Neural progenitor cell (in vitro differentiated cells): ENCODE results near the gene CPD. TPM values are rescaled to one million over a fixed set of nuclear protein-coding genes. Genes with fewer than 3 reads are reported as not detected.
"Not testable (repeated sequence)": the region's sequence is repeated elsewhere in the genome, so short reads cannot be mapped to it uniquely, and the experiment has no call there.

ENCODE experiments used
- DNase-seq: peaks from one replicate; pipeline ENCODE4 v3.0.0-alpha.2; 2016; ENCODE audit warnings: low spot score
- H2AFZ ChIP-seq: fragments of 200-600 bp; sonication (generic); replicated peaks from 2 replicates; pipeline ENCODE4 v1.6.1; 2016; ENCODE audit warnings: antibody characterized with exemption
- H3F3A ChIP-seq: fragments of 200-600 bp; sonication (generic); 2 replicates; pipeline ENCODE4 v1.6.1; 2016; ENCODE audit warnings: antibody characterized with exemption, low read depth
- H3K27ac ChIP-seq: fragments of 200-600 bp; sonication (generic); 2 replicates; pipeline ENCODE4 v1.5.1; 2016; ENCODE audit warnings: mild to moderate bottlenecking
- H3K27me3 ChIP-seq: fragments of 200-600 bp; sonication (generic); 2 replicates; pipeline ENCODE4 v1.6.1; 2016; ENCODE audit warnings: mild to moderate bottlenecking, moderate library complexity
- H3K36me3 ChIP-seq: fragments of 200-600 bp; sonication (generic); 2 replicates; pipeline ENCODE4 v1.5.1; 2016
- H3K4me1 ChIP-seq: fragments of 200-600 bp; sonication (generic); 2 replicates; pipeline ENCODE4 v1.6.1; 2016; ENCODE audit warnings: mixed run types
- H3K4me2 ChIP-seq: fragments of 200-600 bp; sonication (generic); 2 replicates; pipeline ENCODE4 v1.6.1; 2016
- H3K4me3 ChIP-seq: fragments of 200-600 bp; sonication (generic); 2 replicates; pipeline ENCODE4 v1.5.1; 2016
- H3K79me2 ChIP-seq: fragments of 200-600 bp; sonication (generic); 2 replicates; pipeline ENCODE4 v1.6.1; 2016; ENCODE audit warnings: low read depth
- H3K9ac ChIP-seq: fragments of 200-600 bp; sonication (generic); 2 replicates; pipeline ENCODE4 v1.6.1; 2016
- H3K9me3 ChIP-seq: fragments of 200-600 bp; sonication (generic); 2 replicates; pipeline ENCODE4 v1.5.1; 2016; ENCODE audit warnings: low read depth
- H4K20me1 ChIP-seq: fragments of 200-600 bp; sonication (generic); 2 replicates; pipeline ENCODE4 v1.6.1; 2016; ENCODE audit warnings: low read depth
- H3K27ac Mint-ChIP-seq: 3 replicates; pipeline ENCODE4 v1.8.0; 2021; ENCODE audit warnings: mixed read lengths
- H3K27me3 Mint-ChIP-seq: 2 replicates; pipeline ENCODE4 v1.8.0; 2022; ENCODE audit warnings: low read depth, mild to moderate bottlenecking, inconsistent platforms, moderate library complexity, mixed read lengths; ENCODE audit not compliant: insufficient read depth
- H3K36me3 Mint-ChIP-seq: 3 replicates; pipeline ENCODE4 v1.8.0; 2021; ENCODE audit warnings: mixed read lengths
- H3K4me1 Mint-ChIP-seq: 3 replicates; pipeline ENCODE4 v1.8.0; 2021; ENCODE audit warnings: mixed read lengths
- H3K4me3 Mint-ChIP-seq: 3 replicates; pipeline ENCODE4 v1.8.0; 2021; ENCODE audit warnings: mild to moderate bottlenecking, moderate library complexity, mixed read lengths
- H3K9me3 Mint-ChIP-seq: 3 replicates; pipeline ENCODE4 v1.8.0; 2020; ENCODE audit warnings: mixed read lengths
- CTCF ChIP-seq: fragments of 200-600 bp; sonication (generic); IDR thresholded peaks from 2 replicates; pipeline ENCODE4 v1.5.1; 2017; ENCODE audit warnings: antibody characterized with exemption, mild to moderate bottlenecking
- EZH2 ChIP-seq: fragments of 200-600 bp; sonication (generic); IDR thresholded peaks from 2 replicates; pipeline ENCODE4 v1.6.1; 2017; ENCODE audit warnings: antibody characterized with exemption, mild to moderate bottlenecking, moderate library complexity
- EZH2phosphoT487 ChIP-seq: fragments of 200-600 bp; sonication (generic); IDR thresholded peaks from 2 replicates; pipeline ENCODE4 v1.6.1; 2017; ENCODE audit warnings: antibody characterized with exemption
- total RNA-seq: library from RNA; depleted of rRNA; stranded (reverse); fragments of >200 nt; gene quantifications from 2 replicates; pipeline ENCODE4 v1.2.3, GENCODE V29; 2015; ENCODE audit warnings: low replicate concordance

The CPD gene
- total RNA-seq, 1 donor from 2014 or later = 70.8 TPM

DNA sequence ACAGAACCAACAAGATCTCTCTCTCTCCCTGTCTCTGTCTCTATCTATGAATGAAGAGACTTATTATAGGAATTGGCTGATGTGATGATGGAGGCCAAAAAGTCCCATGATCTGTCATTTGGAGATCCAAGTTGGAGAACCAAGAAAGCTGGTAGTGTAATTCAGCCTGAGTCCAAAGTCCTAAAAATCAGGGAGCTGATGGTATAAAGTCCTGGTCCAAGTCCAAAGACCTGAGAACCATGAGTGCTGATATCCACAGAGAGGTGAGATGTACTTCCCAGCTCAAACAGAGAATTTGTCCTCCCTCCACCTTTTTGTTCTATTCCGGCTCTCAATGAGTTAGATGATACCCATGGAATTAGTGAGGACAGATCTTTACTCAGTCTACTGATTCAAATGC lies 29.5 kb upstream of the CPD start:
- H3K9me3 ChIP-seq = no peaks in the 10 kb centered on the region
- no peak overlapping the region for H2AFZ ChIP-seq
- no peaks in the 10 kb centered on the region for H3K36me3 Mint-ChIP-seq
- no peak overlapping the region for H3K9ac ChIP-seq
- TF ChIP-seq CTCF (no peak), EZH2phosphoT487 (no peak), EZH2 (no peak)
- H3K4me3 Mint-ChIP-seq = no peak overlapping the region
- no peak overlapping the region for H3K27ac Mint-ChIP-seq
- no peaks in the 10 kb centered on the region for H3K27me3 Mint-ChIP-seq
- H3K4me1 ChIP-seq = no peaks in the 10 kb centered on the region
- no peak overlapping the region for H3K27ac ChIP-seq
- H3K27me3 ChIP-seq = no peaks in the 10 kb centered on the region
- H3K4me2 ChIP-seq = no peak overlapping the region
- no peak overlapping the region for H3K4me3 ChIP-seq
- H3K4me1 Mint-ChIP-seq = peaks cover 6% of the 10 kb centered on the region
- peaks cover 2% of the 10 kb centered on the region for H3K9me3 Mint-ChIP-seq
- no peaks in the 10 kb centered on the region for H3K79me2 ChIP-seq
- H4K20me1 ChIP-seq = no peaks in the 10 kb centered on the region
- no peaks in the 10 kb centered on the region for H3F3A ChIP-seq
- no peak for DNase-seq
- H3K36me3 ChIP-seq = no peaks in the 10 kb centered on the region

DNA sequence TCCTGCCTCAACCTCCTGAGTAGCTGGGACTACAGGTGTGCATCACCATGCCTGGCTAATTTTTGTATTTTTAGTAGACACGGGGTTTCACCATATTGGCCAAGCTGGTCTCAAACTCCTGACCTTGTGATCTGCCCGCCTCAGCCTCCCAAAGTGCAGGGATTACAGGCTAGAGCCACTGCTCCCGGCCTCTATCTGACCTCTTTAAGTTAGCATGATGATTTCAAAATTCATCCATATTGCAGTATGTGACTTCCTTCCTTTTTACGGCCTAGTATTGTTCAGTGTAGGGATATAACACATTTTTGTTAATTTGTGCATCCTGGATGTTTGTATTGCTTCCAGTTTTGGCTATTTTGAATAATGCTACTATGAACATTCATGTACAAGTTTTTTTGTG lies 27.5 kb upstream of the CPD start:
- not testable (repeated sequence) for H3K9me3 ChIP-seq, H3K9ac ChIP-seq, H3K27ac Mint-ChIP-seq, H4K20me1 ChIP-seq, H3K36me3 ChIP-seq, H3K4me1 Mint-ChIP-seq, H3K27ac ChIP-seq, H3K4me2 ChIP-seq, H3K27me3 ChIP-seq, H3K79me2 ChIP-seq, DNase-seq, H2AFZ ChIP-seq, H3K36me3 Mint-ChIP-seq, H3K4me3 Mint-ChIP-seq, H3K4me1 ChIP-seq, H3K4me3 ChIP-seq, H3K27me3 Mint-ChIP-seq, H3F3A ChIP-seq, H3K9me3 Mint-ChIP-seq

DNA sequence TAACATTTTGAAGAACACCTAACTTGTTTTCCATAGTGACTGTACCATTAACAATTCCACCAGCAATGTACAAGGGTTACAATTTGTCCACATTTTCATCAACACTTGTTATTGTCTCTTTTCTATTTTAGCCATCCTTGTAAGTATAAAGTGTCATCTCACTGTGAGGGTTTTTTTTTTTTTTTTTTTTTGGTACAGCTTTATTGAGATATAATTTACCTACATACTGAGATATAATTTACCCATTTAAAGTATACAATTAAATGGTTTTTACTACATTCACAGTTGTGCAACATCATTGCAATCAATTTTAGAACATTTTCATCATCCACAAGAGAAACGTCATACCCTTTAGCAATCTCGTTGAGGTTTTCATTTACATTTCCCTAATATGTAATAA lies 27.0 kb upstream of the CPD start:
- Histone ChIP-seq H3K9ac (no peak overlapping the region), H3K79me2 (no peaks in the 10 kb centered on the region), H3K4me2 (no peak overlapping the region), H3K4me1 (no peaks in the 10 kb centered on the region), H3F3A (no peaks in the 10 kb centered on the region), H4K20me1 (no peaks in the 10 kb centered on the region), H3K27me3 (no peaks in the 10 kb centered on the region), H3K9me3 (no peaks in the 10 kb centered on the region), H3K27ac (no peak overlapping the region), H3K36me3 (no peaks in the 10 kb centered on the region), H2AFZ (no peak overlapping the region), H3K4me3 (no peak overlapping the region)
- no peak for DNase-seq
- no peaks in the 10 kb centered on the region for H3K27me3 Mint-ChIP-seq
- H3K9me3 Mint-ChIP-seq = peaks cover 2% of the 10 kb centered on the region
- no peak overlapping the region for H3K4me3 Mint-ChIP-seq
- H3K36me3 Mint-ChIP-seq = no peaks in the 10 kb centered on the region
- TF ChIP-seq EZH2 (no peak), CTCF (no peak), EZH2phosphoT487 (no peak)
- H3K27ac Mint-ChIP-seq = no peak overlapping the region
- H3K4me1 Mint-ChIP-seq = peaks cover 4% of the 10 kb centered on the region

DNA sequence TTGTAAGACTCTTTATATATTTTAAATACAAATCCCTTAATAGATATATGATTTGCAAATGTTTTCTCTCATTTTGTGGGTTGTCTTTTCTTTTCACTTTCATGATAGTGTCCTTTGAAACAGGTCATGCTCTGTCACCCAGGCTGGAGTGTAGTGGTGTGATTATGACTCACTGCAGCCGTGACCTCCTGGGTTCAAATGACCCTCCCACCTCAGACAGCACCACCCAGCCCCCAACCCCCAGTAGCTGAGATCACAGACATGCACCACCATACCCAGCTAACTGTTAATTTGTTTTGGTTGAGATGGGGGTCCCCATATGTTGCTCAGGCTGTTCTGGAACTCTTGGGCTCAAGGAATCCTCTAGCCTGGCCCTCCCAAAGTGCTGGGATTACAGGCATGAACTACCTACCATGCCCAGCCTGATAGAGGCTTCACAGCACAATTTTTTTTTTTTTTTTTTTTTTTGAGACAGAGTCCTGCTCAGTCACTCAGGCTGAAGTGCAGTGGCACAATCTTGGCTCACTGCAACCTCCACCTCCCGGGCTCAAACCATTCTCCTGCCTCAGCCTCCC lies 26.4 kb upstream of the CPD start:
- Histone ChIP-seq H4K20me1 (no peaks in the 10 kb centered on the region), H3K27ac (no peak overlapping the region), H3K9me3 (no peaks in the 10 kb centered on the region), H3K36me3 (no peaks in the 10 kb centered on the region), H3K79me2 (no peaks in the 10 kb centered on the region), H2AFZ (no peak overlapping the region), H3K4me3 (no peak overlapping the region), H3F3A (no peaks in the 10 kb centered on the region), H3K27me3 (no peaks in the 10 kb centered on the region), H3K4me2 (no peak overlapping the region), H3K9ac (no peak overlapping the region), H3K4me1 (no peaks in the 10 kb centered on the region)
- peaks cover 4% of the 10 kb centered on the region for H3K4me1 Mint-ChIP-seq
- no peaks in the 10 kb centered on the region for H3K27me3 Mint-ChIP-seq
- no peak overlapping the region for H3K27ac Mint-ChIP-seq
- H3K4me3 Mint-ChIP-seq = no peak overlapping the region
- no peak for TF ChIP-seq CTCF
- H3K36me3 Mint-ChIP-seq = no peaks in the 10 kb centered on the region
- DNase-seq = no peak
- peaks cover 2% of the 10 kb centered on the region for H3K9me3 Mint-ChIP-seq
